Activated CD4-positive, CD25-positive, alpha-beta regulatory T cell treated with anti-CD3 and anti-CD28 coated beads, Interleukin-2, amount 50 U/mL, for 24 hours (primary cell): ENCODE data around the gene ARHGAP42.
A peak's percentile ranks its signal among the peaks of the same experiment; 100 is the strongest.

Experiments
- ATAC-seq, 2 donors: fragments of 150-1000 bp; cut with Tn5 transposase; one replicate each; pipeline ENCODE4 v1.10.0; 2021; ENCODE audit warnings: mild to moderate bottlenecking in 1 of 2, moderate library complexity in 1 of 2

ARHGAP42 gene

GRCh38 chr11:100929377-100929776 lies 242.3 kb downstream of the ARHGAP42 start:
- peak in 1 of 2 donors; percentile 28 for ATAC-seq

- ATAC-seq: no peak
These were observed 243.2 kb downstream of the ARHGAP42 start for GRCh38 chr11:100930185-100930778.

- ATAC-seq: no peak
These were observed 245.5 kb downstream of the ARHGAP42 start for GRCh38 chr11:100932474-100933100.

GRCh38 chr11:100936781-100937180 lies 249.7 kb downstream of the ARHGAP42 start:
- no peak for ATAC-seq

GRCh38 chr11:100939571-100939970 lies 252.5 kb downstream of the ARHGAP42 start:
- no peak for ATAC-seq

GRCh38 chr11:100940111-100940510 lies 253.0 kb downstream of the ARHGAP42 start:
- no peak for ATAC-seq

- no peak for ATAC-seq
These were observed 253.9 kb downstream of the ARHGAP42 start for GRCh38 chr11:100941033-100941432.

GRCh38 chr11:100942016-100942415 lies 254.9 kb downstream of the ARHGAP42 start:
- ATAC-seq: no peak

- no peak for ATAC-seq
These were observed 261.8 kb downstream of the ARHGAP42 start for GRCh38 chr11:100948936-100949335.

- ATAC-seq: no peak
These were observed 262.4 kb downstream of the ARHGAP42 start for GRCh38 chr11:100949443-100949842.

- ATAC-seq: no peak
These were observed 268.2 kb downstream of the ARHGAP42 start for GRCh38 chr11:100955318-100955717.

- ATAC-seq: no peak
These were observed 269.3 kb downstream of the ARHGAP42 start for GRCh38 chr11:100956351-100956750.

- ATAC-seq: no peak
These were observed 270.4 kb downstream of the ARHGAP42 start for GRCh38 chr11:100957499-100957898.

GRCh38 chr11:100961633-100962032 lies 274.5 kb downstream of the ARHGAP42 start:
- no peak for ATAC-seq

GRCh38 chr11:100963375-100963774 lies 276.3 kb downstream of the ARHGAP42 start:
- no peak for ATAC-seq

- no peak for ATAC-seq
These were observed 277.3 kb downstream of the ARHGAP42 start for GRCh38 chr11:100964435-100964834.

GRCh38 chr11:100965346-100965745 lies 278.3 kb downstream of the ARHGAP42 start:
- ATAC-seq: no peak

- no peak for ATAC-seq
These were observed 279.3 kb downstream of the ARHGAP42 start for GRCh38 chr11:100966366-100966765.

- no peak for ATAC-seq
These were observed 281.9 kb downstream of the ARHGAP42 start for GRCh38 chr11:100969008-100969407.

- ATAC-seq: no peak
These were observed 283.4 kb downstream of the ARHGAP42 start for GRCh38 chr11:100970283-100971164.

- ATAC-seq: no peak
These were observed 285.0 kb downstream of the ARHGAP42 start for GRCh38 chr11:100972046-100972445.

GRCh38 chr11:100978442-100978841 lies 291.4 kb downstream of the ARHGAP42 start:
- ATAC-seq: no peak

GRCh38 chr11:100978939-100979338 lies 291.9 kb downstream of the ARHGAP42 start:
- no peak for ATAC-seq

GRCh38 chr11:100980156-100980555 lies 293.1 kb downstream of the ARHGAP42 start:
- no peak for ATAC-seq
